GM19351 (cell line): ENCODE measurements around the gene SH3GL1.
"Not testable (repeated sequence)": the region's sequence is repeated elsewhere in the genome, so short reads cannot be mapped to it uniquely, and the experiment has no call there.

Experiments used
- ATAC-seq: cut with Tn5 transposase; IDR thresholded peaks from one replicate; pipeline ENCODE4 v1.9.1; 2021; ENCODE audit warnings: mild to moderate bottlenecking, moderate library complexity; ENCODE audit not compliant: unreplicated experiment

The SH3GL1 gene

GRCh38 chr19:4345342-4346019 lies 54.9 kb downstream of the SH3GL1 start:
- ATAC-seq: no peak

- ATAC-seq: peak; percentile 47
Observed at GRCh38 chr19:4343370-4344307, 56.7 kb downstream of the SH3GL1 start, which contains the start of gene MPND. TSS of gene MPND (plus strand) at chr19:4343562. CDS start at chr19:4343594, 32 bp downstream.

- peak; percentile 83 for ATAC-seq
Observed at GRCh38 chr19:4342615-4343369, 57.6 kb downstream of the SH3GL1 start.

- ATAC-seq: no peak
Observed at GRCh38 chr19:4342314-4342614, 58.1 kb downstream of the SH3GL1 start.

GRCh38 chr19:4338441-4339355 lies 61.6 kb downstream of the SH3GL1 start, which contains the start of gene STAP2:
TSS of gene STAP2 (minus strand) at chr19:4338827. CDS start at chr19:4338753, 74 bp downstream.
- ATAC-seq: no peak

- no peak for ATAC-seq
Observed at GRCh38 chr19:4337906-4338440, 62.4 kb downstream of the SH3GL1 start.

- no peak for ATAC-seq
Observed at GRCh38 chr19:4334929-4335570, 65.3 kb downstream of the SH3GL1 start.

- no peak for ATAC-seq
Observed at GRCh38 chr19:4329858-4330257, 70.5 kb downstream of the SH3GL1 start.

GRCh38 chr19:4328991-4329681 lies 71.2 kb downstream of the SH3GL1 start:
- not testable (repeated sequence) for ATAC-seq

GRCh38 chr19:4328243-4328990 lies 71.9 kb downstream of the SH3GL1 start:
- peak; percentile 81 for ATAC-seq

- ATAC-seq: no peak
Observed at GRCh38 chr19:4327877-4328242, 72.5 kb downstream of the SH3GL1 start.

GRCh38 chr19:4327252-4327876 lies 73.0 kb downstream of the SH3GL1 start:
- no peak for ATAC-seq

GRCh38 chr19:4326837-4327251 lies 73.5 kb downstream of the SH3GL1 start:
- no peak for ATAC-seq

GRCh38 chr19:4326215-4326836 lies 74.0 kb downstream of the SH3GL1 start:
- ATAC-seq: no peak

GRCh38 chr19:4324228-4324627 lies 76.1 kb downstream of the SH3GL1 start:
- ATAC-seq: no peak

- ATAC-seq: no peak
Observed at GRCh38 chr19:4323692-4324091, 76.7 kb downstream of the SH3GL1 start.

GRCh38 chr19:4322942-4323665 lies 77.2 kb downstream of the SH3GL1 start:
- ATAC-seq: no peak
